Fibroblast of mammary gland (primary cell): Measurements from ENCODE around the gene PODXL2.

Experiments used
- DNase-seq: peaks from one replicate; pipeline ENCODE4 v3.0.0-alpha.2; 2010; ENCODE audit warnings: low read depth
- H3K4me3 ChIP-seq: 2 replicates; pipeline ENCODE4 v1.5.1; 2011; ENCODE audit warnings: low read depth, mild to moderate bottlenecking, low read length, moderate library complexity; ENCODE audit not compliant: control insufficient read depth
- TF ChIP-seq, protein P1 (sequence below): conservative IDR thresholded peaks from 2 replicates; pipeline ENCODE4 v1.5.1; 2011; ENCODE audit warnings: low read depth, low read length, inconsistent platforms; ENCODE audit not compliant: control insufficient read depth, insufficient read depth

PODXL2 gene

GRCh38 chr3:127675651-127676391, 46.8 kb downstream of the PODXL2 start:
- TF ChIP-seq, protein P1, sequence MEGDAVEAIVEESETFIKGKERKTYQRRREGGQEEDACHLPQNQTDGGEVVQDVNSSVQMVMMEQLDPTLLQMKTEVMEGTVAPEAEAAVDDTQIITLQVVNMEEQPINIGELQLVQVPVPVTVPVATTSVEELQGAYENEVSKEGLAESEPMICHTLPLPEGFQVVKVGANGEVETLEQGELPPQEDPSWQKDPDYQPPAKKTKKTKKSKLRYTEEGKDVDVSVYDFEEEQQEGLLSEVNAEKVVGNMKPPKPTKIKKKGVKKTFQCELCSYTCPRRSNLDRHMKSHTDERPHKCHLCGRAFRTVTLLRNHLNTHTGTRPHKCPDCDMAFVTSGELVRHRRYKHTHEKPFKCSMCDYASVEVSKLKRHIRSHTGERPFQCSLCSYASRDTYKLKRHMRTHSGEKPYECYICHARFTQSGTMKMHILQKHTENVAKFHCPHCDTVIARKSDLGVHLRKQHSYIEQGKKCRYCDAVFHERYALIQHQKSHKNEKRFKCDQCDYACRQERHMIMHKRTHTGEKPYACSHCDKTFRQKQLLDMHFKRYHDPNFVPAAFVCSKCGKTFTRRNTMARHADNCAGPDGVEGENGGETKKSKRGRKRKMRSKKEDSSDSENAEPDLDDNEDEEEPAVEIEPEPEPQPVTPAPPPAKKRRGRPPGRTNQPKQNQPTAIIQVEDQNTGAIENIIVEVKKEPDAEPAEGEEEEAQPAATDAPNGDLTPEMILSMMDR = no peak
- no peak overlapping the region for H3K4me3 ChIP-seq
- DNase-seq = no peak

DNA sequence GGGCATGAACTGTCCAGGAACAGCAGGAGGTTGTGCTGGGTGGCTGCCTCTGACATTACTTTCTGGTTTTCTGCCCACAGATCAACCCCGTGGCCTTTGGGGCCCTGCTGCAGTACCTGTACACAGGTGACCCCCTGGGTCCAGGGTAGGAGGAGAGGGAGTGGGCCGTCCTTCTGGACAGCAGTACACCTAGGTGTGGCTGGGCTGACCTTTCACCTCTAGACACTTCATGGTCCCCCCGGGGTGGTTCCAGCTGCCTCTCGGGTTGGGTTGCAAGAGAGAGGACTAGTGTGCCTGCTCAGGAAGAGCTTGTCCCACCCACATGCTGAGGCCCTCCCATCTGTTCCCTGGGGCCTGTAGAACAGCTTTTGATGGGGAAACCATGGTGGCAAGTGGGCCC, 47.5 kb downstream of the PODXL2 start:
- TF ChIP-seq, protein P1 = no peak
- no peak overlapping the region for H3K4me3 ChIP-seq
- no peak for DNase-seq

DNA sequence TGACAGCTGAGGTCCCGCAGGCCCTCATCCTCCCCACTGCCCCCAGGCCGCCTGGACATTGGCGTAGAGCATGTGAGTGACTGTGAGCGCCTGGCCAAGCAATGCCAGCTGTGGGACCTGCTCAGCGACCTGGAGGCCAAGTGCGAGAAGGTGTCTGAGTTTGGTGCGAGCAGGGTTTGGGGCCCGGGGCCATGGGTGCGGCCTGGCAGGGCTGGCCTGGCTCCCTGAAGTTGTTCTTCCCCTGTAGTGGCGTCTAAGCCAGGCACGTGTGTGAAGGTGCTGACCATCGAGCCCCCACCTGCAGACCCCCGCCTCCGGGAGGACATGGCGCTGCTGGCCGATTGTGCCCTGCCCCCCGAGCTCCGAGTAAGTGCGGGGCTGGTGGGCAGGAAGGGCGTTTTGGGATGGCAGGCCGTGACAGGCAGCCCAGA, 48.0 kb downstream of the PODXL2 start:
- TF ChIP-seq, protein P1 = no peak
- H3K4me3 ChIP-seq = no peak overlapping the region
- DNase-seq = no peak

GRCh38 chr3:127677541-127678314, 48.7 kb downstream of the PODXL2 start:
- TF ChIP-seq, protein P1 = no peak
- DNase-seq = no peak
- H3K4me3 ChIP-seq = no peak overlapping the region

- no peak overlapping the region for H3K4me3 ChIP-seq
- TF ChIP-seq, protein P1 = no peak
- no peak for DNase-seq
Observed at GRCh38 chr3:127678315-127678599, 49.3 kb downstream of the PODXL2 start.

DNA sequence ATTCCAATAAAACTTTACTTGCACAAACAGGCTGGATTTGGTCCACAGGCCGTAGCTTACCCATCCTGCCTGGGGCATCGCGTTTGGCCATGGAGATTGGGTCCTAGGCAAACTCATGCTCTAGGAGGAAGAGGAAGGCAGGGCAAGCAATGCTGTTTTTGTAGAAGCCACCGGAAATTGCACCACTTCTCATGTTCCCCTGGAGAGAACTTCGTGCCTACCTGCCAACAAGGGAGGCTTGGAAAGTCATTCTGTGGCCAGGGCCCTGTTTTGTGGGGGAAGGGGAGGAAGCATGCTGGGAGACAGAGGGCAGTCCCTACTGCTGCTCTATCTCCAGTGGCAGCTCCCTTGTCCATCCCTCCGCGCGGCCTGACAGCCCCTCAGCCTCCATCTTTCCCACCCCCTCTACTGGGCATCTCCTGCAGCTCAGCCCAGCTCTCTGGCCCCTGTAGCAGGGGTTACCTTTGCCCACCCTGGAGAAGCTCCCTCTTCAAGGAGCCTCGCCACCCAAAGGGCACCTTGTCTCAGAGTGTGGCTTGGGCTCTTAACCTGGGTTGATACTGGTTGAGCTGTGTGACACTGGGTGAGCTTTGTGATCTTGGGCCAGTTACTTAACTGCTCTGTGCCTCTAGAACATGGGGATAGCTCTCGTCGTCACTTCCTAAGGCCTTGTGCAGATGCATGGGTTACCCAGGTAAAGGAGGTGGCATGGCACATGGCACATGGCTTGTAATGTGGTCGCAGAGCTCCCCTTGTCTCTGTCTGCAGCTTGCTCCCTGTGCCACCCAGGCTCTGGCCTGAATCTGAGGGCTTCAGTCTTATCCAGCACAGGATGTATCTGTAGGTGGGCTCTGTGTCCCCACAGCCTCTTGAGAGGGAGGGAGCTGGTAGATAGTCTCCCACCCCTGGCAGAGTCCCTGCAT, 49.9 kb downstream of the PODXL2 start:
- TF ChIP-seq, protein P1 = no peak
- no peak for DNase-seq
- H3K4me3 ChIP-seq = no peak overlapping the region
